Measurements from ENCODE around the gene RELN. TPM values are rescaled to one million over a fixed set of nuclear protein-coding genes. Genes with fewer than 3 reads are reported as not detected.

The RELN gene
- total RNA-seq, 4 donors from 2014 or later, result 2.2 to 8.6 (median 3.5) TPM

DNA sequence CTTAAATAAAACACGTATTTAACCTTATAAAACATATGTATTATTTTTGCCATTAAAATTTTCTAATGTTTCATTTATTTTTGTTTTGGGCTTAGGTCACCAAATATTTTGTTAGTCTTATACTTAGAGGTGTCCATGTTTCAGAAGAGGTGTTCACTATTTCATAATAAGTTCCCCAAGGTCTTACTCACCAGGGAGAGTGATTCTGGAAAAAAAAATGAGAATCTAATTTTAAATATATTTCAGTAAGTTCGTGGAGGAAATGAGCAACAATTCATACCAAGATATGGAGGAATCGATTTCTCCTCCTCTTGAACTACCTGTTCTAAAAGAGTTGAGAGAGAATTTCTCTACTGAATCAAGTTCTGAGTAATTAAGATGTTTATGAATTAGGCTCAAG, 271.9 kb downstream of the RELN start:
- H3K36me3 ChIP-seq, result no peaks in the 10 kb centered on the region
- ATAC-seq, result no peak
- H3K27me3 ChIP-seq, result no peaks in the 10 kb centered on the region
- H3K4me3 ChIP-seq, result no peak overlapping the region
- no peaks in the 10 kb centered on the region for H3K4me1 ChIP-seq
- 78 to 82% methylated on average over 3 of the region's 3 CpGs for WGBS, 2 donors (ENCODE audit: low coverage in 1 of 2)
- no peak overlapping the region for H3K27ac ChIP-seq
- TF ChIP-seq, protein P1, sequence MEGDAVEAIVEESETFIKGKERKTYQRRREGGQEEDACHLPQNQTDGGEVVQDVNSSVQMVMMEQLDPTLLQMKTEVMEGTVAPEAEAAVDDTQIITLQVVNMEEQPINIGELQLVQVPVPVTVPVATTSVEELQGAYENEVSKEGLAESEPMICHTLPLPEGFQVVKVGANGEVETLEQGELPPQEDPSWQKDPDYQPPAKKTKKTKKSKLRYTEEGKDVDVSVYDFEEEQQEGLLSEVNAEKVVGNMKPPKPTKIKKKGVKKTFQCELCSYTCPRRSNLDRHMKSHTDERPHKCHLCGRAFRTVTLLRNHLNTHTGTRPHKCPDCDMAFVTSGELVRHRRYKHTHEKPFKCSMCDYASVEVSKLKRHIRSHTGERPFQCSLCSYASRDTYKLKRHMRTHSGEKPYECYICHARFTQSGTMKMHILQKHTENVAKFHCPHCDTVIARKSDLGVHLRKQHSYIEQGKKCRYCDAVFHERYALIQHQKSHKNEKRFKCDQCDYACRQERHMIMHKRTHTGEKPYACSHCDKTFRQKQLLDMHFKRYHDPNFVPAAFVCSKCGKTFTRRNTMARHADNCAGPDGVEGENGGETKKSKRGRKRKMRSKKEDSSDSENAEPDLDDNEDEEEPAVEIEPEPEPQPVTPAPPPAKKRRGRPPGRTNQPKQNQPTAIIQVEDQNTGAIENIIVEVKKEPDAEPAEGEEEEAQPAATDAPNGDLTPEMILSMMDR (IDR thresholded peaks at IDR 0.05), result no peak
- TF ChIP-seq EP300 (IDR thresholded peaks at IDR 0.05) (no peak), POLR2AphosphoS5 (IDR thresholded peaks at IDR 0.05) (no peak)
- no peaks in the 10 kb centered on the region for H3K9me3 ChIP-seq

DNA sequence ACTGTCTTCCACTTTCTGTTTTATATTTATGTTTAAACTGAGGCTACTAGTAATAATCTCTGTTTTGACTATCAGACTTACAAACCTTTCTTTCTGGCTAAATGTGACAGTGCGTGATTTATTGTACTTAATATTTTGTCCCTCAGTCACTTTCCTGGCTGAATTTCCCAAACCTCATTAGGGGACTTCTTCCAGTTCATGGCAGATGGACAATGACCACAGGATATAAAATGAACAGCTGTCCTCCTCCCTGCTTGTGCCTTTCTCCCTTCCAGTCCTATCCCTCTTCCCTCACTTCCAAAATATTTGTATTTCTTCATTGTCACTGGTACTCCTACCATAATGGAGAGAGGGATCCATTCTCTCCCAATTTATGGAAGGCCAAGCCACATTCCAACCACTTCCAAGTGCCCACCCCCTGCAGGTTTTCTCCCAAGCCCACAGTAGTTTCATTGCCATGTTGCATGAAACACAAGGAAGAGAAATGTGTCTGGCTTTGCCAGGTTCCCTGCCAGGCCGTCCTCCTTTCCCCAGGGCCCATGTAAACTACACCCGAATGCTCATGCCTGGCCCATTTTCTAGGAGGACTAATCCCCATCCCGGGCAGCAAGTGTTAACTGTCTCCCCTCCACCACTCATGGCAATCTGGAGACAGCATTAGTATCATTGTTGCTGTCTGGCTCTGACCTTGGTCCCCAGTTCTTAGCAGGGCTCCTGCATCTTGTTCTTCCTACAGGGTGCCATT, 273.9 kb downstream of the RELN start:
- 60 to 85% methylated on average over 4 of the region's 4 CpGs for WGBS, 2 donors (ENCODE audit: low coverage in 1 of 2)
- Histone ChIP-seq H3K4me1 (no peaks in the 10 kb centered on the region), H3K36me3 (no peaks in the 10 kb centered on the region), H3K27ac (no peak overlapping the region), H3K4me3 (no peak overlapping the region), H3K9me3 (no peaks in the 10 kb centered on the region), H3K27me3 (no peaks in the 10 kb centered on the region)
- TF ChIP-seq, protein P1 (IDR thresholded peaks at IDR 0.05), result no peak
- no peak for TF ChIP-seq POLR2AphosphoS5 (IDR thresholded peaks at IDR 0.05)
- no peak for TF ChIP-seq POLR2A (IDR thresholded peaks at IDR 0.05)
- no peak for TF ChIP-seq EP300 (IDR thresholded peaks at IDR 0.05)
- ATAC-seq, result no peak

DNA sequence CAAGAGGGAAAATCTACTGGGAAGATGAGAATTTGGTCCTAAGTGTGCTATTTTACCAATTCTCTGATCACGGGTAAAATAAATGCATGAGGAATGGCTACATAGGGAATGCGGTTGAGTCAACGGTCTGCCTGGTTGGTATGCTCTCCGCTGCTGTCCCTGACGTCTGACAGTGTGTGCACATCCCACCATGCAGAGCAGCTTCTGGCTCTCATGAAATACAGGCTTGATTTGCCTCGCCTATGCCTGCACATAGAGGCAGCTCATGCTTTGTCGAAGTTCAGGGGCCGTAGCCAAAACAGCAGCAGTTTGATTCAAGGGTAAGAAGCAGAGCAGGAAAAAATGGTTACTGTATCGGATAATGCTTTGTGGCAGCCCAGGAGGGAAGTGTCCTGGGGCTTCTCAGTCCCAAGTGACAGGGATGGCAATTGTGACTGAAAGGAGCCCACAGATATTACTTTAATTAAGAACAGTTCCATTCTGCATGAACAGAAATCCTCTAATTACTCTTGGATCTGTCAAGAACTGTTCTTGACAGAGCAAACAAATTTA, 275.0 kb downstream of the RELN start:
- no peak overlapping the region for H3K4me3 ChIP-seq
- WGBS, 2 donors (ENCODE audit: low coverage in 1 of 2), result 66 to 76% methylated on average over 6 of the region's 9 CpGs
- ATAC-seq, result no peak
- H3K36me3 ChIP-seq, result no peaks in the 10 kb centered on the region
- TF ChIP-seq EP300 (IDR thresholded peaks at IDR 0.05), result no peak
- no peak for TF ChIP-seq POLR2A (IDR thresholded peaks at IDR 0.05)
- TF ChIP-seq, protein P1 (IDR thresholded peaks at IDR 0.05), result no peak
- TF ChIP-seq POLR2AphosphoS5 (IDR thresholded peaks at IDR 0.05), result no peak
- H3K9me3 ChIP-seq, result no peaks in the 10 kb centered on the region
- H3K4me1 ChIP-seq, result no peaks in the 10 kb centered on the region
- H3K27ac ChIP-seq, result no peak overlapping the region
- H3K27me3 ChIP-seq, result no peaks in the 10 kb centered on the region

DNA sequence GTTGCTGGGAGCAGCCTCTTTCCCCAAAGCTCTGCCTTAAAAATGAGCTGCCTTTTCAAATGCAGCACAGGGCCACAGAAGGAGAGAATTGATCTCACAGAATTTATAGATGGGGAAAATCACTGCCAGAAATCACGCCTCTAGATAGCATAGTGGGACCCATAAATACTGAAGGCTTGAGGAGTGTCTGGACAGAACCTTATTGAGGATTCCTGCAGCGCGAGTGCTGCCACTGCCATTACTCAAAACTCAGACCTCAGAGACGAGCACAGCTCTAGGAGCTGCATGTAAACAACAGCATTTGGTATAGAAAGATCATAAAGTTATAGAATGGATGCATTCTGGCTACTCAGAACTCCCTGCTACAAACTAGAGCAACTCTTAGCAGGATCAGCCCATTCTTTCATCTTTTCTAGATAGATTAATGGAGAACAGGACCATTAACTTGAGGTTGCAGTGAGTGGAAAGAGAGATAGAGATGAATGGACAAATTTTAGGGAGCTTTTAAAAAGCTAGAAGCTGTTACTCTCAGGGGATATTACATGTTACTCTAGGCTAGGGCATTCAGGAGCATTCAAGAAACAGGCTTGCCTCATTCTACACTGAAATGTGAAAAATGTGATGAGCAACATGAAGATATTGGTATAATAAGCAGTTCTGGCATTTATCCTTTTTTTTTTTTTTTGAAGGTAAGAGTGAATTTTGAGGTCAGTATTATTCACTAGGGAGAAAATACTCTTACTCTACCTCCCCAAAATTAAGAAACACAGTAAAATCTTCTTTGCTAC, 276.3 kb downstream of the RELN start:
- no peaks in the 10 kb centered on the region for H3K4me1 ChIP-seq
- H3K27me3 ChIP-seq, result no peaks in the 10 kb centered on the region
- H3K36me3 ChIP-seq, result no peaks in the 10 kb centered on the region
- no peak overlapping the region for H3K27ac ChIP-seq
- WGBS, 2 donors (ENCODE audit: low coverage in 1 of 2), result 20 to 60% methylated on average over 1 to 4 of the region's 4 CpGs
- no peak overlapping the region for H3K4me3 ChIP-seq
- no peak for TF ChIP-seq EP300 (IDR thresholded peaks at IDR 0.05)
- ATAC-seq, result no peak
- no peaks in the 10 kb centered on the region for H3K9me3 ChIP-seq

DNA sequence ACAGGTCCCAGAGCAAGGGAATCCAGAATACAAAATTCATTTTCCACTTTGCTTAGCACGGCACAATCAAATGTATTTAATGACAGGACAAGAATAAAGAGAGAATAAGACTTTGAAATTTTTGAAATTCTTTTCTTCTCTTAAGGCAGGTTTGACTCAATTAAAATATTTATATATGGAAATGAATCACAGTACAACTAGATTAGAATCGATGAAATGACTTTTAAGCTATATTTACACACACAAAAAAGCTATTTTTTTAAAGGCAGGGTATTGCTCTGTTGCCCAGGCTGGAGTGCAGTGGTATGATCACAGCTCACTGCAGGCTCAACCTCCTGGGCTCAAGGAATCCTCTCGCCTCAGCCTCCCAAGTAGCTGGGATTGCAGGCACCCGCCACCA, 278.0 kb downstream of the RELN start:
- Histone ChIP-seq H3K27me3 (no peaks in the 10 kb centered on the region), H3K4me3 (no peak overlapping the region), H3K36me3 (no peaks in the 10 kb centered on the region), H3K4me1 (no peaks in the 10 kb centered on the region), H3K27ac (no peak overlapping the region), H3K9me3 (no peaks in the 10 kb centered on the region)
- TF ChIP-seq POLR2AphosphoS5 (IDR thresholded peaks at IDR 0.05) (no peak), EP300 (IDR thresholded peaks at IDR 0.05) (no peak), POLR2A (IDR thresholded peaks at IDR 0.05) (no peak)
- TF ChIP-seq, protein P1 (IDR thresholded peaks at IDR 0.05), result no peak
- WGBS, 2 donors (ENCODE audit: low coverage in 1 of 2), result 68 to 84% methylated on average over 3 to 4 of the region's 4 CpGs
- ATAC-seq, result no peak

Measured in gastroesophageal sphincter (tissue), 4 donors.